GM21515 (cell line): ENCODE results near the gene AFAP1.
"Not testable (repeated sequence)": the region's sequence is repeated elsewhere in the genome, so short reads cannot be mapped to it uniquely, and the experiment has no call there.

Experiments
- ATAC-seq: cut with Tn5 transposase; IDR thresholded peaks from one replicate; pipeline ENCODE4 v1.9.1; 2021; ENCODE audit not compliant: unreplicated experiment

AFAP1 gene

DNA sequence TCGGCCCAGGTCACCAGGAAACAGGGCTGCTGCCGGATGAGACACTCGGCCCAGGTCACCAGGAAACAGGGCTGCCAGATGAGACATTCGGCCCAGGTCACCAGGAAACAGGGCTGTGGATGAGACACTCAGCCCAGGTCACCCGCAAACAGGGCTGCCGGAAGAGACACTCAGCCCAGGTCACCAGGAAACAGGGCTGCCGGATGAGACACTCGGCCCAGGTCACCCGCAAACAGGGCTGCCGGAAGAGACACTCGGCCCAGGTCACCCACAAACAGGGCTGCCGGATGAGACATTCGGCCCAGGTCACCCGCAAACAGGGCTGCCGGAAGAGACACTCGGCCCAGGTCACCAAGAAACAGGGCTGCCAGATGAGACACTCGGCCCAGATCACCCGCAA is 21.5 kb downstream of the AFAP1 start:
- not testable (repeated sequence) for ATAC-seq

GRCh38 chr4:7917669-7918068 is 22.0 kb downstream of the AFAP1 start:
- no peak for ATAC-seq

DNA sequence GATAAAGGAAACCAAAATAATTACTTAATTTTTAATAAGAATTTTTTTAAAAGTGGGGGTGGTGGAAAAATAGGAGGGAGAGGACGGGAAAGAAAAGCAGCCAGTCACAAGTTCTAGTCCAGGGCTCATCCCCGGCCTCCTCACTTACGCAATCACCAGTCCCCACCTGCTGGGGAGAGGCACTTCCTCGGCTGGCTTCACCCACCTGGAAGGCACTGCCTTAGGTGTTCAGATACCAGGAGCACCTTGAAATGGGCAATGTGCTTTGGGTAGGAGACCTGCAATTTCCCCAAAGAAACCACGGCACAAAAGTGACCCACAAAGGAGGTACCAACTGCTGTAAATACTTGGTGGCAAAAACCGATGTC is 23.8 kb downstream of the AFAP1 start:
- ATAC-seq, result no peak

DNA sequence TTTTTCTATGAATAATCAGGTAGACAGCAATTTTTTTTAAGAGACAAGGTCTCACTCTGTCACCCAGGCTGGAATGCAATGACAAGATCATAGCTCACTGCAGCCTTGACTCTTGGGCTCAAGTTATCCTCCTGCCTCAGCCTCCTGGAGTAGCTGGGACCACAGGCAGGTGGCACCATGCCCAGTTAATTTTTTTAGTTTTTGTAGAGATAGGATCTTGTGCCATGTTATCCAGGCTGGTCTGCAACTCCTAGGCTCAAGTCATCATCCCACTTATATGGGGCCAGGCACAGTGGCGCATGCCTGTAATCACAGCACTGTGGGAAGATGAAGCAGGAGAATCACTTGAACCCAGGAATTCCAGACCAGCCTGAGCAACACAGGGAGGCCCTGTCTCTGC is 26.8 kb downstream of the AFAP1 start:
- ATAC-seq, result no peak

DNA sequence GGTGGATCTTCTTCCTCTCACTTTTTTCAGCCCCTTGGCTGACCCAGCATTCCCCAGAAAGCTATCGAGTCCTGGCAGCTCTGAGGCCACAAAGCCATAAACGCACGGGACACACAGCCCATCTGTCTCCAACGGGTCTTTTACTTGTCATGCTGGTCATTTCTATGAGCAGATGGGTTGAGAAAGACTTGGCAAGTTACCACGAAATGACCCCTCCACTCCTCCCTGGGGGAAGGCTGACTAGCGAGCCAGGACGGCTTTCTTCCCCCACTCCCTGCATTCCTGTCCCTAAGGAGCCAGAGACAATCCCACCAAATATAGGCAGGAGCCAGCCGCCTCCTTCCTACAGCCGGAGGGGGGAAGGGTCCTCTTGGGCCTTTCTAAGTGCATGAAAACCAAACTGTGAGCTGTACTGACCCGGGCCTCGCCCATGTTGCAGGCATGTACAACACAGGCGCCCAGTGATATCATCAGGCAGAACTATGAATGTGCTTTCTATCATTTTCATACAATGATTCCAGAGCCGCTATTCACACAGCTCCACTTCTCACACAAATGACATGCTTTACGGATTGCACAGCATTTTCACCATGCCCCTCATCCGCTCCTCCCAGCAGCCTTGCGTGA is 28.6 kb downstream of the AFAP1 start:
- no peak for ATAC-seq

GRCh38 chr4:7910263-7910896 is 29.3 kb downstream of the AFAP1 start:
- no peak for ATAC-seq

- ATAC-seq, result no peak
Measured at GRCh38 chr4:7909463-7910262, 30.0 kb downstream of the AFAP1 start.

DNA sequence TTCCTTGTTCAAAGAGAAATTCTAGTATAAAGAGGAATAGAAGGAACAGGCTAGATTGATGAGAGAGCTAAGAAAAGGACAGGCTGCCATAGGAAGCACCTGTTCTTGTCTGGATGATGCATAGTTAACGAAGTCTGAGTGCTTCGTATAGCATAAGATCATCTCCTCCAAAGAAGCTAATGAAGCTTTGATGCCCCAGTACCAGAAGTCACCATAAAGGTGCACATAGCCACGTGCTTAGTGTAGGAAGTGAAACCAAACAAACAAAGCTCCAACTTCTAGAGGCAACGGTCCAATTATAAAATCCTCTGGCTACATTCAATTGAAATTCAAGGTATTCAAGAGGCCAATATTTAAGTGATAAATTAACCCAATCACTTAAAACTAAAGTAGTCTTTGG is 31.0 kb downstream of the AFAP1 start:
- ATAC-seq, result no peak

DNA sequence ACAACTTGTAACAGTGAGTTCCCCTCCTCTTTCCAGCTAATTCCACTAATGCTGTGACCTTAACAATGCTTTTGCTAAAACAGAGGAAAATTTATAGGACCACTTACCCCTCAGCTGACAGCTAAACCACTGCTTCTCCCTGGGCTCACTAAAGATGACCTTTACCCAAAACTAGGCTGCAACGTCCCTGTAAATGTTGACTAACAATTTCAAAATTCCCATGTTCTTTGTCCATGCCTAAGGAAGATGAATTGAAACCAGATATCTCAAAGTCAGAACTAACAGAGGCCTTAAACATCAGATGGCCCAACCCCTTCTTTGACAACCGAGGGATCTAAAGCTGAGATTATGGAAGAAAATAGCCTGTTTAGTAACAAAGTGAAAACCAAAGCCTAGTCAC is 32.5 kb downstream of the AFAP1 start:
- no peak for ATAC-seq

- ATAC-seq, result no peak
Measured at GRCh38 chr4:7906171-7906701, 33.4 kb downstream of the AFAP1 start.

GRCh38 chr4:7904952-7905915 is 34.4 kb downstream of the AFAP1 start:
- no peak for ATAC-seq

GRCh38 chr4:7903791-7904516 is 35.7 kb downstream of the AFAP1 start:
- no peak for ATAC-seq

GRCh38 chr4:7902826-7903225 is 36.8 kb downstream of the AFAP1 start:
- ATAC-seq, result no peak

GRCh38 chr4:7902101-7902553 is 37.5 kb downstream of the AFAP1 start:
- ATAC-seq, result no peak

DNA sequence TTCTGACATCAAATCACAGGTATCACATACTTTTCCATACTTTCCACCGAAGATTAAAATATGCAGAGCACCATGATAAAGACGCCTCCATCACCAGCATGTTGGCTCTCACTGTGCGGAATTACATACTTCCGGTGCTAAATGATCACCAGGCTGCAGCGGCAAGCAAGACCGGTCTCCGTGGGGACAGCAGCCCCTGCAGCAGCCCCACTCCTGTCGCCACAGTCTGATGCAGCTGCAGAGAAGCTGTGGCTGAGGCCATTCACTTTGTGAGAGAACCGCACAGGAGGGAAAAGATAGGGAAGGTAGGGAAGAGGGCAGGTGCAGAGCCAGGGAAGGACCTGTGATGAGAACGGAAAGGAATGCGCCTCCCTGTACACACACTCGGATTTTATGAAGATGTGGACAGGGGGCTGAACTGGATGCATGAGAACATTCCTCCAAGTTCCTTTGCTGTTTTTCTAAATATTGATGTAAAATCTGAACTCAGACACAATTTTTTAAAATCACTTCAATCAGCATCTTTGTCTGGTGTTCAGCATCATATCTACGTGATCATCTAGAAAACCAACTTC is 38.3 kb downstream of the AFAP1 start:
- ATAC-seq, result no peak

- ATAC-seq, result no peak
Measured at GRCh38 chr4:7900334-7900909, 39.2 kb downstream of the AFAP1 start.

DNA sequence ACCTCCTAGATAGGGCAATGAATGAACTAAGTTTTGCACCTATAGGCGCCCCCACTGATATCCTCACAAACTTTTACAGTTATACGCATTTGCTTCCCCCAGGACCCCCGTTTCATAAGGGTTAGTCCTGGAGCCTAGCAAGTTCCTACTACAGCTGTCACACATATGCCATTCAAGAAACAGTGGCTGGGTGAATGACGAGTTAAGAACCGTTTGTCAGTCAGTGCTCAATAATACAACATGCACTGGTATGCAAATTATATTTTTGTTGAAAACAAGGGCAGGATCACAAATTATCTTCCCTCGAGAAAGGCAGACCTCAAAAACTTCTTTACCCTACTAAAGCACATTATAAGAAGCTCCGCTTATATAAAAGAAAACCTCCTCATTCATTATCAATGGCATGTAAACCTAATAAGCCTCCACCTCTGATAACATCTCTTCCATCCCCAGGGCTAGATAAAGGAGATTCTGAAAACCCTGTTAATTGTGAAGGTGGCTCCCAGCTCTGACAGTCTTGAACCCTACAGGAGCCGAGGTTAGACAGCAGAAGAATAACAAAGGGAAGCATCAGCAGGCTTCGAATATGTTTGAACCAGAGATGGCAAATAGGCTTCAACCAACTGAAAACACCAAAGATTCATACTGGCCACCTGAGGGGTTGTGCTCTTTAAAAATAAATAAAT is 40.3 kb downstream of the AFAP1 start:
- no peak for ATAC-seq

DNA sequence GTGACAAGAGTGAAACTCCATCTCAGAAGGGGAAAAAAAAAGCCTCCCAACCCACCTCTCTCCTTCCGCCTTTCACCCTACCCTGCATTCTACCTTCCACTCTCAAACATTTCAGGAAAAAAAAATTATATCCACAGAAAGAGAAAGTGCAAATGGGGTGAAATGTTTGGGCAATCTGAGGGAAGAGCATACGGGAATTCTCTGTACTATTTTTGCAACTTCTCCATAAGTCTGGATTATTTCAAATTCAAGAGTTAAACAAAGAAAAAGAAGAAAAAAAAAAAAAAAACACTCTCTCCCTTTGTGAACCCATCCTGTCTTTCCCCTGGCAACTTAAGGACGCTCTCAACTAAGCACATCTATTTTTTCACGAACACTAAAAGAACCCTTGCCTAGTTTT is 41.3 kb downstream of the AFAP1 start:
- no peak for ATAC-seq

- ATAC-seq, result no peak
Measured at GRCh38 chr4:7897811-7898210, 41.9 kb downstream of the AFAP1 start.
